CD4-positive, alpha-beta T cell treated with Interleukin-6 for 4 hours (primary cell): ENCODE measurements around the gene MAX.
"Not testable (repeated sequence)": the region's sequence is repeated elsewhere in the genome, so short reads cannot be mapped to it uniquely, and the experiment has no call there.

Experiments used
- DNase-seq: peaks from one replicate; pipeline ENCODE4 v3.0.0-alpha.2; 2020; ENCODE audit warnings: mixed read lengths

Gene MAX

DNA sequence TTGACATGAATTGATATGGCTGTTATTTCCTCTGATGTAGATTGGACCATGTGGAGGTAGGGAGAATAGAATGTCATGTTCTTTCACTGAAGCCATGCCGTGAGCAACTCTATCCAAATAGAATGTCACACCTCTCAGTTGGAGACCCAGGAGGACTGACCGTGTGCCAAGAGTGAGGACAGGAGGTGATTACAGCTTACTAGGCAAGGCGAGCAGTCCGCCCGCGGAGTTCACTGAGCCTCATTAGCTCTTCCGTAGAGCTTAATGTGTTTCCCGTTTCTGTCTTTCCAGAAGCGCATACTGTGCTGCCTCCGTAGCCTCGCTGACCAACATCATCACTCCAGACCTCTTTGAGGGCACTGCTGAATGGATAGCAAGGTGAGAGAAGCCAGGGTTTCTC, 70.0 kb downstream of the MAX start:
- DNase-seq = no peak

DNA sequence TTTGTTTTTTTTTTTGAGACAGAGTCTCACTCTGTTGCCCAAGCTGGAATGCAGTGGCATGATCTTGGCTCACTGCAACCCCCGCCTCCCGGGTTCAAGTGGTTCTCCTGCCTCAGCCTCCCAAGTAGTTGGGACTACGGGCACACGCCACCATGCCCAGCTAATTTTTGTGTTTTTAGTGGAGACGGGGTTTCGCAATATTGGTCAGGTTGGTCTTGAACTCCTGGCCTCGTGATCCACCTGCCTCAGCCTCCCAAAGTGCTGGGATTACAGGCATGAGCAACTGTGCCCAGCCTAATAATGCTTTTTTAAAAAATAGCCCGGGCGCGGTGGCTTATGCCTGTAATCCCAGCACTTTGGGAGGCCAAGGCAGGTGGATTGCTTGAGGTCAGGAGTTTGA, 71.0 kb downstream of the MAX start:
- not testable (repeated sequence) for DNase-seq

DNA sequence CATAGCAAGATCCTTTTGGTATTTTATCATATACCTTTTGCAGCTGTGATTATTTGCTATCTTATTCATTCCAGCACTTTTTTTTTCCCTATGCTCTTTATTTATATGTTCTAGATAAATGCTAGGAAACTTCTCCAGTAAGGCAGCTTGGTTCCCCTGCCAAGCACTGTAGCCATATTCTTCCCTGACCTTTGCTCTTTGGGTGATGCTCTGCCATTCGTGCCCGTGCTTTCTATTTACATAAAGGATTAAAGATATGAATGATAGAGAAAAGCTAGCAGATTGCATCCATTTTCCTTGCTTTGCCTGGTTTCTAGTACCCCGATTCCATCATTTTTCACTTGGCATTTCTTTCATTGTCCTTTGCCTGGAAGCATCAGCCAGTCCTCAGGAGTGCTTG, 73.4 kb downstream of the MAX start:
- DNase-seq = no peak

DNA sequence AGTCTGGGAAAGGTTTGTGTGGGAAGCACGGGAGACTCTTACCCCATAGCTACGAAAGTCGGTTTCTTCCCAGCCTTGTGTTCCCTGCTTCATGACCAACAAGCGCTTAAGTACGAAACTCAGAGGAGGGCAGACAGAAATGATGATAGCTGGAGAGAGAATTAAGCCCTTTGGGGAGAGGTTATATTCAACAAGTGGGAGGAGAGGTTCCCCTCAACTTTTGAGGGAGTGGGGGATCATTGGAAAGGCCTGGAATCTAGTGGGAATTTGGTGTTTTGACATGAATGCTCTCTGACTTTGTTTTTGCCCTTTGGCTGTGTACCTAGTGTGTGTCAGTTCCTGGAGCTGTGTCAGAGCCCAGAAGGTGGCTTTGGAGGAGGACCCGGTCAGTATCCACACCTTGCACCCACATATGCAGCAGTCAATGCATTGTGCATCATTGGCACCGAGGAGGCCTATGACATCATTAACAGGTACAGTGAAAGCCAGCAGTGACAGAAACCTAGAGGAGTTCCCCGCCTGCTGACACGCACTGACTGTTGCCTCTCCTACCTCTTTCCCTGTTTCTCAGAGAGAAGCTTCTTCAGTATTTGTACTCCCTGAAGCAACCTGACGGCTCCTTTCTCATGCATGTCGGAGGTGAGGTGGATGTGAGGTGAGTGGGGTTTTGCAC, 75.1 kb downstream of the MAX start:
- no peak for DNase-seq

DNA sequence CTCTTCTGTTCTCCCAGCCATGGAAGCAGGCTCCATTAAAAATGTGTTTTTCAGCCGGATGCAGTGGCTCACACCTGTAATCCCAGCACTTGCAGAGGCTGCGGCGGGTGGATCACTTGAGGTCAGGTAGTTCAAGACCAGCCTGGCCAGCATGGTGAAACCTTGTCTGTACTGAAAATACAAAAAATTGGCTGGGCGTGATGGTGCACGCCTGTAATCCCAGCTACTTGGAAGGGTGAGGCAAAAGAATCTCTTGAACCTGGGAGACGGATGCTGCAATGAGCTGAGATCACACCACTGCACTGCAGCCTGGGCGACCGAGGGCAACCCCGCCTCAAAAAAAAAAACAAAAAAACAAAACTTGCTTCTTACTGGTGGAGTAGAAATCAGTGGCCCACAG, 75.8 kb downstream of the MAX start:
- DNase-seq = no peak

DNA sequence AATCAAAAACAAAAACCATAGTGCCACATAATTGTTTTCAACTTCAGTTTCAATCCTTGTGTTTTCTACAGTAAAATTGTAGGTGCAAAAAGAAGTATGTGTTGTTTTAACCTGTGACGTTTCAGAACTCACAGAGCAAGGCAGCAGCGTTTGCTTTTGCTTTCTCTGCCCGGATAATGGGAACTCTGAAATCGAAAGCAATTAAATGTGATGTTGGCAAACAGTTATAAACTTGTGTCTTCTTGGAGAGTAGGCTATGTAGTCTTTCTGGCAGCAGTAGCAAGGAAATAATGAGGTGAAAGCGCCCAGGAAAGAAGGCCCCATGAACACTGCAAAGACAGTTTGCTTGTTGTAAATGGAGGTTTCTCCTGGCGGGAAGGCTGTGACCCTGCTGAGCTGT, 76.5 kb downstream of the MAX start:
- no peak for DNase-seq
